HL-60 (cell line): ENCODE measurements around the gene A3GALT2.

Source experiments
- DNase-seq, 2 experiments: peaks; one replicate each; pipeline ENCODE4 v3.0.0-alpha.2; 2010 to 2020; ENCODE audit warnings: low read depth in 1 of 2, low spot score in 1 of 2
- H3K27ac ChIP-seq: fragments of 250-450 bp; sonication (Bioruptor Pico); replicated peaks from 2 replicates; pipeline ENCODE4 v1.5.1; 2020; ENCODE audit warnings: mild to moderate bottlenecking, moderate library complexity
- H3K27me3 ChIP-seq: fragments of 250-450 bp; sonication (Bioruptor Pico); 2 replicates; pipeline ENCODE4 v1.5.1; 2021; ENCODE audit warnings: mild to moderate bottlenecking, moderate library complexity; ENCODE audit not compliant: insufficient read depth, poor library complexity, severe bottlenecking
- H3K4me3 ChIP-seq: replicated peaks from 2 replicates; pipeline ENCODE4 v1.5.1; 2011; ENCODE audit warnings: mild to moderate bottlenecking, control low read depth, low read length; ENCODE audit not compliant: insufficient read depth
- CTCF ChIP-seq: IDR thresholded peaks from one replicate; pipeline ENCODE4 v1.5.1; 2011; ENCODE audit warnings: low read length, control low read depth, inconsistent platforms; ENCODE audit not compliant: insufficient read depth
- GABPA ChIP-seq: IDR thresholded peaks from 2 replicates; pipeline ENCODE4 v1.6.1; 2012; ENCODE audit warnings: low read depth
- POLR2AphosphoS5 ChIP-seq: IDR thresholded peaks from 2 replicates; pipeline ENCODE4 v1.6.1; 2012; ENCODE audit warnings: low read depth
- REST ChIP-seq: IDR thresholded peaks from 2 replicates; pipeline ENCODE4 v1.6.1; 2012; ENCODE audit warnings: low read depth; ENCODE audit not compliant: insufficient replicate concordance
- SPI1 ChIP-seq: IDR thresholded peaks from 2 replicates; pipeline ENCODE4 v1.6.1; 2012; ENCODE audit warnings: low read depth, mild to moderate bottlenecking, borderline replicate concordance

The A3GALT2 gene

GRCh38 chr1:33274446-33274845 is 46.5 kb downstream of the A3GALT2 start:
- H3K27ac ChIP-seq, result no peak overlapping the region
- no peak for DNase-seq

GRCh38 chr1:33273961-33274371 is 46.9 kb downstream of the A3GALT2 start:
- H3K27me3 ChIP-seq, result no peaks in the 10 kb centered on the region
- no peak overlapping the region for H3K4me3 ChIP-seq
- no peak for DNase-seq
- TF ChIP-seq SPI1 (no peak), POLR2AphosphoS5 (no peak)
- no peak overlapping the region for H3K27ac ChIP-seq

More at GRCh38 chr1:33274446-33274845, 46.5 kb downstream of the A3GALT2 start:
- Histone ChIP-seq H3K4me3 (no peak overlapping the region), H3K27me3 (no peaks in the 10 kb centered on the region)
- TF ChIP-seq CTCF (no peak), GABPA (no peak), SPI1 (no peak), REST (no peak), POLR2AphosphoS5 (no peak)

- H3K4me3 ChIP-seq, result no peak overlapping the region
- no peaks in the 10 kb centered on the region for H3K27me3 ChIP-seq
- no peak for TF ChIP-seq REST
- TF ChIP-seq SPI1, result no peak
- DNase-seq, result no peak
- no peak overlapping the region for H3K27ac ChIP-seq
Observed at GRCh38 chr1:33273406-33273805, 47.5 kb downstream of the A3GALT2 start.

- Histone ChIP-seq H3K4me3 (no peak overlapping the region), H3K27ac (no peak overlapping the region), H3K27me3 (no peaks in the 10 kb centered on the region)
- no peak for DNase-seq
- TF ChIP-seq SPI1 (no peak), GABPA (no peak), CTCF (no peak), REST (no peak), POLR2AphosphoS5 (no peak)
Observed at GRCh38 chr1:33272930-33273329, 48.0 kb downstream of the A3GALT2 start.
